Hepatocyte (in vitro differentiated cells): ENCODE results near the gene ACVR2A.

Source experiments
- CTCF ChIP-seq: fragments of 200-600 bp; sonication (generic); IDR thresholded peaks from 2 replicates; pipeline ENCODE4 v1.5.1; 2016; ENCODE audit warnings: antibody characterized with exemption, mild to moderate bottlenecking; ENCODE audit not compliant: poor library complexity
- EZH2 ChIP-seq: fragments of 200-600 bp; sonication (generic); IDR thresholded peaks from 2 replicates; pipeline ENCODE4 v1.6.1; 2016; ENCODE audit warnings: antibody characterized with exemption, mild to moderate bottlenecking, borderline replicate concordance
- EZH2phosphoT487 ChIP-seq: fragments of 200-600 bp; sonication (generic); IDR thresholded peaks from one replicate; pipeline ENCODE4 v1.6.1; 2018; ENCODE audit warnings: antibody characterized with exemption, mild to moderate bottlenecking, low read depth, moderate library complexity; ENCODE audit not compliant: unreplicated experiment, severe bottlenecking

- TF ChIP-seq CTCF = no peak
- no peak for TF ChIP-seq EZH2
- no peak for TF ChIP-seq EZH2phosphoT487
Measured at GRCh38 chr2:147826278-147827087, 18.3 kb upstream of the ACVR2A start.
